ENCODE results near the gene TRMT2A. TPM values are rescaled to one million over a fixed set of nuclear protein-coding genes. Genes with fewer than 3 reads are reported as not detected.

Gene TRMT2A
- total RNA-seq, 2 experiments from 2014 or later: 97.5 to 118 TPM

DNA sequence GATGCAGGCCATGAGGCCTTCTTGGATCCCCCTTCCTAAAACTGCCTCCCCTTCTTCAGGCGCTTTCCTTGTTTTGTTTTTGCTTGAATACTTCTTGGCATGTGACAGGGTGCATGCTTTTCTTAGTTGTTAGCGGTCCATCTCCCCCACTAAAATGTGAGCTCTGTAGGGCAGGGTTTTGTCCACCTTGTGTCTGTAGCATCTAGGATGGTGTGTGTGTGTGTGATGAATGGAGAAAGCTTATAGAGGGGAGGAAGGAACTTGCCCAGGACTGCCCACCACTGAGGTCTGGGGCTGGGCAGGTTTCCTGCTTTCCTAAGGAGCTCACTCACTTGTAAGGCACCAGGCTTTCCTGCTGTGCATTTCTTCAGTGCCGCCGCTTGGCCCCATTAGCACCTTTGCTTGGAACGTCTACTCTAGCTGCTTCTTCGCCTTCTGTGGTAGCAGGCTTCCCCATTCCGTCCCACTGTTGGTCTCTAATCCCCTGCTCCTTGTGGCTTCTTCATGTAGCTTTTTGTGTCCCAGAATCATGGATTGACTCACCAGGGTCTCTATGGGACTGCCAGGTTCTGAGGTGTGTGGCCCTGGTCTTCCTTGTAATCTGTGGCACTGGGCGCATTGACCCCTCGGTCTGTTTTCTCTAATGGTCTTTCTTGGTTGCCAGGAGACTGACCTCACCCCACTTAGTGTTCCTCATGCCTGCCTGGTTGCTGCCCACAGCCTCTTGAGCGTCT is 33.7 kb downstream of the TRMT2A start:
- TF ChIP-seq, protein P1, sequence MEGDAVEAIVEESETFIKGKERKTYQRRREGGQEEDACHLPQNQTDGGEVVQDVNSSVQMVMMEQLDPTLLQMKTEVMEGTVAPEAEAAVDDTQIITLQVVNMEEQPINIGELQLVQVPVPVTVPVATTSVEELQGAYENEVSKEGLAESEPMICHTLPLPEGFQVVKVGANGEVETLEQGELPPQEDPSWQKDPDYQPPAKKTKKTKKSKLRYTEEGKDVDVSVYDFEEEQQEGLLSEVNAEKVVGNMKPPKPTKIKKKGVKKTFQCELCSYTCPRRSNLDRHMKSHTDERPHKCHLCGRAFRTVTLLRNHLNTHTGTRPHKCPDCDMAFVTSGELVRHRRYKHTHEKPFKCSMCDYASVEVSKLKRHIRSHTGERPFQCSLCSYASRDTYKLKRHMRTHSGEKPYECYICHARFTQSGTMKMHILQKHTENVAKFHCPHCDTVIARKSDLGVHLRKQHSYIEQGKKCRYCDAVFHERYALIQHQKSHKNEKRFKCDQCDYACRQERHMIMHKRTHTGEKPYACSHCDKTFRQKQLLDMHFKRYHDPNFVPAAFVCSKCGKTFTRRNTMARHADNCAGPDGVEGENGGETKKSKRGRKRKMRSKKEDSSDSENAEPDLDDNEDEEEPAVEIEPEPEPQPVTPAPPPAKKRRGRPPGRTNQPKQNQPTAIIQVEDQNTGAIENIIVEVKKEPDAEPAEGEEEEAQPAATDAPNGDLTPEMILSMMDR (conservative IDR thresholded peaks at IDR 0.05; ENCODE audit: low read length): no peak
- no peak for TF ChIP-seq EZH2phosphoT487 (IDR thresholded peaks at IDR 0.05; ENCODE audit: borderline replicate concordance, low read depth, low read length)
- peaks cover 55% of the 10 kb centered on the region for H3K79me2 ChIP-seq (ENCODE audit: insufficient read depth, low read depth, low read length)
- peak overlapping the region; percentile 9 for H3K4me3 ChIP-seq (ENCODE audit: low read depth, low read length, poor library complexity, severe bottlenecking)
- CTCF ChIA-PET (ENCODE audit: unreplicated experiment): no interaction called here
- BruUV-seq (replicated peaks): no TSS peak
- no peak overlapping the region for H3K27ac ChIP-seq (ENCODE audit: low read depth, low read length, poor library complexity, severe bottlenecking)
- DNase-seq (ENCODE audit: low spot score): no peak
- POLR2A ChIA-PET: interaction anchor here (0.6 kb wide), 1 partner anchor 61 kb away, joined by 3 read pairs; no protein-coding TSS in a partner anchor
- intact Hi-C loops (cut with micrococcal nuclease; ENCODE audit: unreplicated experiment): loop anchor here (5.0 kb wide), 1 partner anchor 121 kb away; no protein-coding TSS in a partner anchor
- peaks cover 30% of the 10 kb centered on the region for H3K36me3 ChIP-seq (ENCODE audit: insufficient read depth, low read length)
- peak overlapping the region; percentile 43; the same call in 1 of the 2 replicates for H3K4me2 ChIP-seq (ENCODE audit: low read length)
- H4K20me1 ChIP-seq (ENCODE audit: insufficient read depth, low read length): 0 out of 2 replicates have a peak, but pooled peaks cover 3% of the 10 kb centered on the region
- no peaks in the 10 kb centered on the region for H3K9me3 ChIP-seq (ENCODE audit: low read length)
- no peak overlapping the region for H2AFZ ChIP-seq (ENCODE audit: low read length)
- no peaks in the 10 kb centered on the region for H3K9me2 ChIP-seq (ENCODE audit: insufficient read depth, low read length)
- peaks cover 40% of the 10 kb centered on the region for H3K4me1 ChIP-seq (ENCODE audit: insufficient read depth, low read length, poor library complexity, severe bottlenecking)

DNA sequence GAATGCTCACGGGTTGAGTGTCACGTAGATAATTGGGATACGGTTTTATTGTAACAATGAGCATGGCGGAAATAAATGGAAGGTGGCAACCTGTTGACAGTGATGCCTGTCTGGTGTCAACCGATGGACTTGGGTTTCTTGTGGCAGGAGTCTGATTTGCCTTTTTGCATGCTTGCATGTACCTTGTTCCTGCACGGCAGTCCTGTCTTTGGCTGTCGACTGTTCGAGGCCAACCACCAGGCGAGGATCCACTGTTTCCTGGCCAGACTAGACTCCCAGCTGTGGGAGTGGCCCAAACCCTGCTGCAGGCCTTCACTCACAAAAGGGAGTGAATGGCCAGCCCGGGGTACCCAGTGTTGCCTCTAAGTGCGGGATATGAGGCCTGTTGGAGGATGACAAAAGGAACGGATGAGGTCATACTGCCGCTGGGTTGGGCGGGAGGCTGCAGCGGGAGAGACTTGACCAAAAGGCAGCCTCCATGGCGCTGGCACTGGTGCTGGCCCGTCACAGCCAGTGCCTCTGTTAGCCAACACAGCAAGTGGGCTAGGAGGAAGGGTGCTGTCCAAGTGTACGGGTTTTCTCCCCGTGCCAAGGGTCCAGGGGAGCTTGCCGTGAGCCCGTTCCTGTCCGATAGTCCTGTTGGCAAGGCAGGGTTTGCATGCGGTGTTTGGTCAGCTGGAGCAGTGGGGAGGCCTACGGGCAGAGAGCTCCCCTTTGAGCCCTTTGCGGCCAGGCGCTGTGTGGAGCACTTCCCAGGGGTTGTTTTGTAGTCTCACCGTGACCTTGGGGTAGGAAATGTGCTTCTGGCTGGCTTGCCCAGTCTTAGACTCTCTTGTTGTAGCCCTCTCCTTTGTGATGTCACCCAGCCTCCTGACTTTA is 36.0 kb downstream of the TRMT2A start:
- peak overlapping the region; percentile 70 for H3K27ac ChIP-seq (ENCODE audit: low read depth, low read length, poor library complexity, severe bottlenecking)
- no peaks in the 10 kb centered on the region for H3K9me2 ChIP-seq (ENCODE audit: insufficient read depth, low read length)
- H2AFZ ChIP-seq (ENCODE audit: low read length): peak overlapping the region; percentile 75
- POLR2A ChIA-PET: interaction anchor here (0.6 kb wide), 1 partner anchor 21 kb away, joined by 3 read pairs; no protein-coding TSS in a partner anchor
- peak overlapping the region; percentile 99 for H3K4me3 ChIP-seq (ENCODE audit: low read depth, low read length, poor library complexity, severe bottlenecking)
- CTCF ChIA-PET (ENCODE audit: unreplicated experiment): no interaction called here
- 0 out of 2 replicates have a peak, but pooled peaks cover 3% of the 10 kb centered on the region for H4K20me1 ChIP-seq (ENCODE audit: insufficient read depth, low read length)
- H3K9me3 ChIP-seq (ENCODE audit: low read length): no peaks in the 10 kb centered on the region
- H3K4me2 ChIP-seq (ENCODE audit: low read length): peak overlapping the region; percentile 100
- DNase-seq (ENCODE audit: low spot score): peak; percentile 33
- peaks cover 55% of the 10 kb centered on the region for H3K79me2 ChIP-seq (ENCODE audit: insufficient read depth, low read depth, low read length)
- H3K36me3 ChIP-seq (ENCODE audit: insufficient read depth, low read length): peaks cover 7% of the 10 kb centered on the region
- intact Hi-C loops (cut with micrococcal nuclease; ENCODE audit: unreplicated experiment): loop anchor here (1.0 to 5.0 kb wide), 3 partner anchors 36 to 119 kb away; partner anchors contain the start of genes TANGO2 and TRMT2A
- peaks cover 40% of the 10 kb centered on the region for H3K4me1 ChIP-seq (ENCODE audit: insufficient read depth, low read length, poor library complexity, severe bottlenecking)
- no TSS peak for BruUV-seq (replicated peaks)
- TF ChIP-seq EZH2phosphoT487 (IDR thresholded peaks at IDR 0.05; ENCODE audit: borderline replicate concordance, low read depth, low read length): no peak
- TF ChIP-seq, protein P1 (conservative IDR thresholded peaks at IDR 0.05; ENCODE audit: low read length): no peak

Measured in OCI-LY7 (cell line).